ENCODE results near the gene RAD17.

DNA sequence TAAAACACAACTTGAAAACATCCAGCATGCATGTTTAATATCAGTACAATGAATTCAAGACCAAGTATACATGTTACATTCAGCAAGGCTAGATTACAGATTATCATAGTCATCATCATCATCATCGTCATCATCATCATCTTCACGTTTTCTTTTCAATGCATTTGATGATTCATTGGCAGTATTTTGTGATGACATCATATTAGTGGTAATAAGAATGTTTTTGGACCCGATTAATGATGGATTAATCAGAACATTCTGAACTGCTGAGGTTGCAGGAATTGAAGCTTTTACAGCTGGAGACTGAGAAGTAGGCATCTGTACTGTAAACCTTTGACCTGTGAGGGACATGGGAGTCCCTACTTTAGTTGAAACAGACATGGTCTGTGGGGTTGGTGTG is 4.8 kb upstream of the RAD17 start:
- TF ChIP-seq POLR2A (IDR thresholded peaks at IDR 0.05) = no peak
- TF ChIP-seq, protein P1, sequence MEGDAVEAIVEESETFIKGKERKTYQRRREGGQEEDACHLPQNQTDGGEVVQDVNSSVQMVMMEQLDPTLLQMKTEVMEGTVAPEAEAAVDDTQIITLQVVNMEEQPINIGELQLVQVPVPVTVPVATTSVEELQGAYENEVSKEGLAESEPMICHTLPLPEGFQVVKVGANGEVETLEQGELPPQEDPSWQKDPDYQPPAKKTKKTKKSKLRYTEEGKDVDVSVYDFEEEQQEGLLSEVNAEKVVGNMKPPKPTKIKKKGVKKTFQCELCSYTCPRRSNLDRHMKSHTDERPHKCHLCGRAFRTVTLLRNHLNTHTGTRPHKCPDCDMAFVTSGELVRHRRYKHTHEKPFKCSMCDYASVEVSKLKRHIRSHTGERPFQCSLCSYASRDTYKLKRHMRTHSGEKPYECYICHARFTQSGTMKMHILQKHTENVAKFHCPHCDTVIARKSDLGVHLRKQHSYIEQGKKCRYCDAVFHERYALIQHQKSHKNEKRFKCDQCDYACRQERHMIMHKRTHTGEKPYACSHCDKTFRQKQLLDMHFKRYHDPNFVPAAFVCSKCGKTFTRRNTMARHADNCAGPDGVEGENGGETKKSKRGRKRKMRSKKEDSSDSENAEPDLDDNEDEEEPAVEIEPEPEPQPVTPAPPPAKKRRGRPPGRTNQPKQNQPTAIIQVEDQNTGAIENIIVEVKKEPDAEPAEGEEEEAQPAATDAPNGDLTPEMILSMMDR (IDR thresholded peaks at IDR 0.05) = no peak

All from uterus (tissue), 2 donors.